COLO829 (cell line): Measurements from ENCODE around the gene IMP3.

Experiments used
- DNase-seq: peaks from one replicate; pipeline ENCODE4 v3.0.0; 2012; ENCODE audit warnings: low spot score

Gene IMP3

DNA sequence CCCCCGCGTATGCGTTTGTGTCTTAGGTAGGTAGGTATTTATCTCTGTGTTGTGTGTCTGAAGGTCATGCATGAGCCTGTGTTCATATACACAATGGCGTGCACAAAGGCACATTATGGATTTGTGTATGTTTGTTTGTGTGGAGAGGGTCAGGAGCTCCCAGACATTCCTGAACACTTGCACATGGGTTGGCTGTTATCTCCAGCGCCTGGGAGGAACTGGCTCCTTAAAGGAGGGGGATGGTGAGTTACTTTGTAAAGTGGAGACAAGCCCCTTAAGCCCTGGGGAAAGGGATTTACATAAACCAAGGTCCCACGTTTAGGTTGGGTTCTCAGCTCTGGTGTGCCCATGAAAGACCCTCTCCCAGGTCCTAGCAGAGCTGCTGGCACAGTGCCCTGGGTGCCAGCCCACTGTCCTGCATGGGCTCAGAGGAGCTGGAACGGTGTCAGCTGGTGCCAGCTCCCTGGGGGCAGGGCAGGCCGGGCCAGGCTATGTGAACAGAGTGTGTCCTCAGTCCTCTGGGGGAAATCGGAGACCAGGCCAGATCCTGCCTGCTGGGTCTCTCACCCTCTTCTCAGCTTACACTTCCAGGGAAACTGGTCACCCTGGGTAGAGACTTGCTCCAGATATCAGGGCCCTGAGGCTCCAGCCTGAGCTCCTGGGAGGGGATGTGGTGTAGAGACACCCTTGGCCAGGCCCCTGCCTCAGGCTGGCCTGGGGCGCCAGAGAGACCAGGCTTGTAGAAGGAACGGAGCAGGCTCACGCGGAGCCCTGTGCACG lies 32.8 kb upstream of the IMP3 start:
- DNase-seq, result no peak

DNA sequence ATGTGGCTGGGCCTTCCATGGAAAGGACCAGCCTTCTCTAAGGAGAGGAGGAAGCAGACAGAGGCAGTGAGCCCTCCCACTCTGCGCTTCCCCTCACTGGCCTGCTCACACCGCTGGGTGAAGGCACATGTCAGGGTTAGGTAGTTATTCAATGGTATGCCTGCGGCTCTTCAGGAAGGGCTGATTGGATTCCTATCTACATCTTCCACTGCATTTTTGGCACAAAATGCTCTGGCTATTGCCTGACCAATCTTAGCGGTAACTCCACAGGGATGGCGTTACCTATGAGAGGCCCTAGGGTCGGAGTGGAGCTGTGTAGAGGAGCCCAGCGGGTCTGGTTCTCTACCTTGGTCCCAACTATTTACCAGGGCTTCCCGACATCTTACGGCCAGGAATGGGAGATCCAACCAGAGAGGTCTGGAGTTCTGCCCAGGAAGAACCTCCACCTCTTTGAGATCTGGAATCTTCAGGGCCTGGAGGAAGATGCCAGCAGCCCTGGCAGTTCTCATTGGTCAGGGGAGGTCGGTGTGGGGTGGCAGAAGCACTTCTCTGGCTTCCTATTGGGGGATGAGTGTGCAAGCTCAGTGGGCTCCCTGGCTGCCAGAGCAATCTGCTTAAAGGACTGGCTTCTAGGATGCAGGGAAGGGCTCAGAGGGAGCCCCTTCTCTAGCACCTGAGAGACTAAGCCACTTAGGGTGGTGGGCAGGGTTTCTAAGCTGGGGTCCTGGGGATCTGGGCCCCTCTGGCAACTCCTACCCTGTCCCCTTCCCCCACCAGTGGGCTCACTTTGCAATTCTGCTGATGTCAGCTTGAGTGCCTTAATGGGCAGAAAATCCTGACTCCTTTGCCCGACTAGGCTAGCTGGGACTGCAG lies 31.9 kb upstream of the IMP3 start:
- no peak for DNase-seq

DNA sequence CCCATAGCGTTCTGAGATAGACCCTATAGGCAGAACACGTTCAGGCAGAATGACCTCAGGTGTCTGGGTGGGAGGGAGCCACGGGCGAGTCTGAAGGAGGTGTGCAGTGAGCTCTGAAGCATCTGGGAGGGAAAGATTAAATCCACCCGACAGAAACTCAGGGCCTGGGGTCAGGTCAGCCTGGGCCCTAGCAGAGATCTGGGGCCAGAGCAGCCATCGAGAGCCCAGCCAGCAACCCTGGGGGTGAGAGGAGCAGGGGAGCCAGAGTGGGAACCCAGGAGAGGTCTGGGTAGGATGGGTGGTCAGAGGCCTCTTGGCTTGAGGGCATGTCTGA lies 29.8 kb upstream of the IMP3 start:
- no peak for DNase-seq

DNA sequence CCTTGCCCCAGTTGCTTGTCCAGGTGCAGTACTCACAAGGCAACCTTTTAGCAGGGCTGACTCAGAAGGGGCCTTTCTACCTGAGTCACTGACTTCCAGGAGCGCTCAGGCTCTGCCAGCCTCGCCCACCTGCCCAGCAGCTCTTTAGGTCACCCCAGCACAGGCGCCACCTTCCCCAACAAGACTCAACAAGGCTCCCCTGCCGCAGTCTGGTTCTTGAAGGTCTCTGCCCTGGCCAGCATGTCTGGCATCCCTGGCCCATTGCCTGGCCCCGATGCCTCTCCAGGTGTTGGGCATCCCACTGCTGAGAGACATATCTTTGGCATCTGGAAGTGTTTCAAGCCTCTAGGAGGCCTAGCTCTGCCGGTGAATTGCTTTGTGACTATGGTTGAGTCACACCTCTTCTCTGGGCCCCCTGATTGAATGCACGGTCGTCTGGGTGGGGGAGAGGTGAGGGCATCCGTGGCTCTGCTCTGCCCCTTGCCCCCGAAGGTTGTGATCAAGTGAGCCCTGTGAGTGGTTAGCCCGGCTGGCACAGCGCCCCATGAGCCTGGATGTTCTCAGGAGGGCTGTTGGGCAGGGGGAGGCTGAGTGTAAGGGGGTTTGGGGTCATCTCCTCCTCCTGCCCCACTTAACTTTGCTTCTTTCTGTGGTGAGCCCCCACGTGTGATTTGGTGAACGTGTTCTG lies 29.3 kb upstream of the IMP3 start:
- DNase-seq, result no peak

DNA sequence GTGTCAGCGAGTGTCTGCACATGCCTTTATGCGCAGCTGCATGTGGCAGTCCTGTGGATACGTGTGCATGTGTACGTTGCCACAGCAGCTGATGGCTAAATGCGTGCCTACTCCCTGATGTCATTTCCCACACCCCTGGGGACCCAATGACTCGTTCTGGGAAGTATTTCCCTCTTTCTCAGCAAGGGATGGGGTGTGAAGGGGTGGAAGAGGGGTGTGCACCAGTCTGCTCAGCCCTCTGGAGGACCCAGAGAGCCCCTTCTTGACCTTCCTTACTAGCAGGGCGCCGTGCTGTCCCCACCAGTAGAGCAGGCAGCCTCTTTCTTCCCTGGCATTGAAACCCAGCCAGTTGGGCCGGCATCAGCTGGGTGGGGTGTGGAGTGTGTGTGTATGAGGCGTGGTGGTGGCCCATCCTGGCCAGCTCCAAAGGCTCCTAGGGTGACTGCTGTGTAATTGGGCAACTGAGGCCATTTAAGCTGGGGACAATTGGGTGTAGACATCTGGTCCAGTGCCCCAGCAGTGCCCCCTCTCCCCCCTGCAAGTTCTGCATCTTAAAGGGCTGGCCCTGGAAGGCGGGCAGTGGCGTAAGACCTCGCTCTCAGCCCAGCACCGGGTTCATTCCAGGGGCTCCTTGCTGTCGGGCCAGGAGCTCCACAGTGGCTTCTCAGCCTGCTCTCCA lies 26.9 kb upstream of the IMP3 start:
- DNase-seq, result no peak

DNA sequence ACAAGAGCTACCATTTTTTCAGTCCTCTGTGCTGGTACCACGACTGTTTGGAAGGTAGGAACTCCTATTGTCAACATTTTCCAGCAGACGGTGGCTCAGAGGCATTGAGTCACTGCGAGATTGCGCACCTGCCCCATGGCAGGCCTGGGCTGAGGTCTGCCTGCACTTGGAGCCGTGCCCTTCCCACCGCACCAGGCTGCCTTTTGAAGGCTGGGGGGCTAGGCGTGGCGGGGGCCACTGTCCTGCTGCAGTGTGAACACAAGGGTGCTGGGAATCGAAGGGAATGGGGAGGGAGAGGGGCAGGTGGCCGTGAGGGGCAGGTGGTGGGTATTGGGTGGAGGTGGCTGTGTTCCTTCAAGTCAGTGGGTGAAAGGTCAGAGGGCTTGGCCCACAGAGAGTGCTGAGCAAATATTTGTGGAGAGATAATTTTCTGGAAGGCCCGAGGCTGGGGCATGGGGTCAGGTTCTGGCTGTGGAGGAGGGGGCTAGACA lies 24.0 kb upstream of the IMP3 start:
- DNase-seq, result no peak

DNA sequence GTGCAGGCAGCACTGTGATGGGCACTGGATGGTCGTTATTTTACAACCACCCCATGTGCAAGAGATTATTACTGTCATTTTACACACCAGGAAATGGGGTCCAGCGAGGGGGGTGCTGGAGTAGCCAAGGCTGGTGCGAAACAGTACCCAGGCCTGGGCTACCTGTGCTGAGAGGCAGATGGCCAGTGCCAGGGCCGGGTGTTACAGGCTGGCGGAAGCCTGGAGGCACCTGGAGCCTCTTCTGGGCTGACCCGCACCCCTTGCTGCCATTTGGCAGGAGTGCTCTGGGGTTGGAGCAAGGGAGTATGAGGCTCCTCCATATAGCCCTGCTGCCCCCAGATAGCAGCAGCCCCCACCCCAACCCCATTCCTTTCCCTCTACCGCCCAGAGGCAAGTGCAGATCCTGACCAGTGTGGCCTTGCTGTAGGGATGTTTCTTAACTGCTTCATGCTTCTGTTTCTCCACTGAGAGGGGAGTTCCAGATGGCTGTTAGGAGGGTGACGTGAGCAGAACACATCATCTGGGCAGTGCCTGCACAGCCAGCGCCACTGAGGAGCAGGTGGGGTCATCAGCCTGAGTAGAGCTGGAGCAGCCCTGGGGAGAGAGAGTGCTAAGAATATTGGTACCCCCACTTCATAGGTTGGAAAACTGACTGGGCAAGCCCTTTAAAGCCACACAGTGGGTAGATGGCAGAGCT lies 22.9 kb upstream of the IMP3 start:
- DNase-seq, result no peak

DNA sequence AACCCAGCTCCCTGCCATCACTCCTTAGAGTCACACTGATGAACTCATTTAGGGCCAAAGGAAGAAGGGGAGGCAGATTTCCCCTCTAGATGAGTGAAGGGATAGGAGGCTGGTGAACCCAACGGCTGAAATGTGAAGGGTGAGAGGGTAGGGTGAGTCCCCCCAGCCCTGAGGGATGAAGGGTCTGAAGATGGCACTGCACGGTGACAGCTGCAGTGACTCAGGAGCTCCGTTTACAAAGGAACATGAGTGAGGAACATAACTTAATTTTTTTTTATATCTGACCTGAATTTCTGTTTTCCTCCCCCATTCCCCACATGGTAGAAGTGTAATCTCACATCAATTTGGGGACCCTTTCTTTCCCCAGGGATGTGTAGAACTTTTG lies 21.7 kb upstream of the IMP3 start:
- DNase-seq, result no peak

DNA sequence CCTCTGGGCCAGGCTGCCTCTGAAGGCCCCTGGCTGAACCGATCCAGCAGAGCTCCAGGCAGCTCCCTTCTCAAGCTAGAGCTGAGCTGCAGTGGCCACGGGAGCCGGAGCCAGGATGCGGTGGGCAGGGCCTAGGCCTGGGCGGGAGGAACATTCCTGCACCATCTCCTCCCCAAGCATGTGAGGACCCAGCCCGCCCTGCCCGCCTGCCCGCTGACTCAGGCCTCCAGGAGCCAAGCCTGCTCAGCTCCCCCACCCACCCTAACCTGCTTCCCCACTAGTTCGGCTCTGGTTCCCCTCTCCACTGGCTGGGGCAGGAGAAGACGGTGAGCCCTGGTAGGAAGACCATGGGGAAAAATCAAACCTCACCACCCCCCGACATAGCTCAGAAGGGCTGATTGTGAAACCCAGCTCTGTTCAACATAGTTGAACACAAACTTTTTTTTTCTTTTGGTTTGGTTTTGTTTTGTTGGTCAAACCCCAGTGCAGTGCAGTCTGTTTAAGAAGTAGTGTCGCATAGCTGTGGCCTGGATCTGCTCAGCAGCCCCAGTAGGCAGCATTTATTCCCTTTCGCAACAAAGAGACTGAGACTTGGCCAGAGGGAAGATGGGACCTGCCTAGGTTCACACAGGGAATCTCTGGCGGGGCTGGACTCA lies 21.2 kb upstream of the IMP3 start:
- no peak for DNase-seq

DNA sequence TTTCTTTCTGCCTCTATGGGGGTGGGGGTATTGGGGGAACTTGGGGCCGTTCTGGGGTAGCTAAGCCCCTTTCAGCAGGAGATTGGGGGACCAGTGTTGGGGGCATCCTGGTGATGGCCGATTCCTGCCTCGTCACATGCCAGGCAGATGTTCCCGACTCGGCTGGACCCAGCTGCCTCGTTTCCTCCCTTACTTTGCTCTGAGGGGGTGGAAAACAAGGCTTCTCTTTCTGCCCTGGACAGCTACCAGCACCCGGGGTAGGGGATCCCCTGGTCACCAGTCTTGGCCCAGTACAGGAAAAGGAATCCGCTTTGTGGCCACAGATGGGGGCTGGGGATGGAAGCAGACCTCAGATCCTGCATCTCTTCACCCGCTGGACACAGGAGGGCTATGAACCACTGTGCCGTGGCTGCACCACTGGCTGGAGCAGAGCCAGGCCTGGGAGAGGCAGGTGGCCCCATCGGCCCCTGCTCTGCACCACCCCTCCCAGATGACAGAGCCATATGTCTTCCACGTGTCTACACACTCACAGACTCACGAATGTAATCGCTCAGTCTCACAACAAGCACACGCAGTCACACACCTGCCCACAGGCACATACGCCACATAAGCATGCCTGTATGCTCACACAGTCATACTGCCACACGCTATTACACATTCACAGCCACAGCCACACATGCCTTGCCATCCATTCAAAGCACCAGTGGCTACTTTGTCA lies 20.1 kb upstream of the IMP3 start:
- no peak for DNase-seq

DNA sequence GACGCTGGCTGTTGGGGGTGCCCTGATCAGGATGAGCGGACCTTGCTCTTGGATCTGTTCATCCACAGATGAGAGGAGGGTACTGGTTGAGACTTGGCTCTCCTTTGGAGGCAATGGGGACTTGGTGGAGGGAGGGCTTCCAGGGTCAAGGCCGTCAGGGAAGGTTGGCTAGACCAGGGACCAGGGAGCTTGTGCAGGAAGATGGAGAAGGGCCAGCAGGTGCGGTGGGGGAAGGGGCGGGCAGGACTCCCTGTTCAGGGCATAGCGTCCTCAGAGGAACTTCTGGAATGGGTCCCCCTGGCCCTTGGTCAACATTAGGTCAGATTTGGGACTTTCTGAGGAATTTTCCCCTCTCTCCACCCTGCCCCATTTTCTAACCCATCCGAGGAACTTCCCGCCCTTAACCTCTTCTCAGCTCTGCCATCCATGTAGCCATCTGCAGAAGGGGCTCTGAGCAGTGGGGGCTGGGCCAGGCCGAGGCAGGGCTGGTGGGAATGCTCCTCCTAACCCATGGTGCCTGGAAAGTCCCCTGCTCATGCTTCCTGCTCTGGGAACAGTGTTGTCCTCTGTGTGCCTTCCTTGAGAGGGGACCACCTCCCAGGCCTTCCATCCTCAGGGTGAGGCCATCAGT lies 19.2 kb upstream of the IMP3 start:
- no peak for DNase-seq

DNA sequence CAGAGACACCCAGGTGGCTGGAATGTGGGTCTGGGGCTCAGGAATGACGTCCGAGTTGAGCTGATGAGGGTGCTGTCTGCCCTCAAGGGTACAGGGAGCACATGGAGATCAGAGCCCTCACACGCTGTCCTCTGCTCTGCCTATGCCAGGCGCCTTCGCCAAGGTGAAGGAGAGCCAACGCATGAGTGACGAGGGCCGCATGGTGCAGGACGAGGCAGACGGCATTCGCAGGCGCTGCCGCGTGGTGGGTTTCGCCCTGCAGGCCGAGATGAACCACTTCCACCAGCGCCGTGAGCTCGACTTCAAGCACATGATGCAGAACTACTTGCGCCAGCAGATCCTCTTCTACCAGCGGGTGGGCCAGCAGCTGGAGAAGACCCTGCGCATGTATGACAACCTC lies 16.8 kb upstream of the IMP3 start:
- no peak for DNase-seq

DNA sequence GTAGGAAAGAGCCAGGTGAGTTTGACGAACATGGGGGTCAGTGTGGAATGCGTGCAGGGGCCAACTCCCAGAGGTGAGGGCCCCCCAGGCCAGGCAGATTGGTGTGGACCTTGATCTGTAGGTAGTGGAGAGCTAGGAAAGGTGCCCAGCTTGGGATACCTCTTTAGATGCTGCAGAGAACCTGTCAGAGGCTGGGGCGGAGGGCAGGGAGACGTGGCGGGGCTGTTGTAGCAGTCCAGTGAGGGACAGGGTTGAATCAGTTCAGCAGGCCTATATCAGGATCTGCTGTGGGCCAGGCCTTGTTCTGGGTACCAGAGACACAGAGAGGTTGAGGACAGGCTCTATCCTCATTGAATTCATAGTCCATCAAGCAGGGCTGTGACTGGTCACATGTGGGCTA lies 16.3 kb upstream of the IMP3 start:
- DNase-seq, result no peak

DNA sequence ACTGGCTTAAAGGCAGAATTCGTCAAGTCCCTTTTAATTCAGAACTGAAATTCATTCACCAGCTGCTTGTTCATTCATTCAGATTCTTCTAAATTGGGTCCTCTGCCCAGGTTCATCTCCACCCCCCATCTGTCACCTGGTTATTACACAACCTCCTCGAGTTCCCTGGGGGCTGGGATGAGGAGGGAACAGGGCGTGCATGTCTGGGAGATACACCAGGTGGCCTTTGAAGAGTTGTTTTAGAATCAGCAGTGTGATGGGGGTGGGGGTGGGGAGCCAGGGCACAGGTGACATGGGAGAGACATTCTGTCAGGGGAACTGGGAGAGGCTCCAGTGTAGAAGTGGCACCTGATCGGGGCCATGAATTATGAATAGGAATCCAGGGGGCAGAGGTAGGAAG lies 15.9 kb upstream of the IMP3 start:
- DNase-seq, result no peak

DNA sequence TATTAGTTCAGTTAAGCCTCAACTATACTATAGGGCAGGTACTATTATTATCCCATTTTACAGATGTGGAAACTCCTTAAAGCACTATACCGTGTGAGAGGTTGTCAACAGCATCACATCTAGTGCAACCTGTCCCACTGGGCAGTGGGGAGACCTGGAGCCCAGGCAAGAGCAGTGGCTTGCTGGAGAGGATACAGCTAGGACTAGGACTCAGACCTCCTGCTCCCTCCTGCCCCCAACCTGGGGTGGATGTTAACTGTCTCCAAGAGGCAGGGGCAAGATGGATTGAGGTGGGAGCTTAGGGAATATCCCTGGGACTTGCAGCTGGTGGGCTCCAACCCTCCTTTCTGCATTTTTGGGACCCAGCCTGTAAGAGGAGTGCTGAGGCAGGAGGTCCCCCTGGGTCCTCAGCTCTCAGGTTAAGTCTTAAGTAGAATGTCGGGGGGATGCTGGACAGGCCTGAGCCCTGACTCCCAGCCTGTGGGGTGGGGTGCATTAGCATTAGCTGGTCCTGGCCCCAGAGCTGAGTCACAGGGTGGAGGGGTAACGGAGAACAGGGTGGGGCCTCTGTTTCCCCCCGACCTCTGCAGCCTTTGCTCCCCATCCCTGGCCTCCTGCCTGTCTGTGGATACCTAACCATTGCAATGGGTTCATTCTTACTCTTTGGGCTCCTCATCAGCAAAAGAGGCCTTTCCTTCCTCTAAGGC lies 14.3 kb upstream of the IMP3 start:
- no peak for DNase-seq

DNA sequence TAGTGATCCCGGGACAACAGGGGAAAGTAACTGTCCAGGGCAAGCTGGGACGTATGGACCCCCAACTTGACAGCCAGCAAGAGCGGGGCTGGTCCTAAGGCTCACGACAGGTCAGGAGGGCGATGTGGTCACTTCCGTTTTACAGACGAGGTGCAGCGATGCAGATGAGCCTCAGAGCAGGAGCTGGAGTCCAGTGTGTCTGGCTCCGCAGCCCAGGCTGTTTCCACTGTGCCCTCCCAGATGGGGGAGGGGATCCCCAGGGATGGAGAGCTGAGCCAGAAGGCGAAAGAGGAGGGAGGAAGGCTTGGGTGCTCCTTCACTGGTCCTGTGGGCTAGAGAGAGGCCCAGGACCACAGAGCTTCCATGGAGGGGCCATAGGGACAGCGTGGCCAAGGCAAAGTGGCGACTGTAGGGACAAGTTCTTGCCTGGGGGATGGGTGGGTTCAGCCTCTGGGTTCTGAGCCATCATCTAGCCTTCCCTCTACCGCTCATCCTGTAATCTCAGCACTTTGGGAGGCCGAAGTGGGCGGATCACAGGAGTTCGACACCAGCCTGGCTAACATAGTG lies 13.4 kb upstream of the IMP3 start:
- no peak for DNase-seq

DNA sequence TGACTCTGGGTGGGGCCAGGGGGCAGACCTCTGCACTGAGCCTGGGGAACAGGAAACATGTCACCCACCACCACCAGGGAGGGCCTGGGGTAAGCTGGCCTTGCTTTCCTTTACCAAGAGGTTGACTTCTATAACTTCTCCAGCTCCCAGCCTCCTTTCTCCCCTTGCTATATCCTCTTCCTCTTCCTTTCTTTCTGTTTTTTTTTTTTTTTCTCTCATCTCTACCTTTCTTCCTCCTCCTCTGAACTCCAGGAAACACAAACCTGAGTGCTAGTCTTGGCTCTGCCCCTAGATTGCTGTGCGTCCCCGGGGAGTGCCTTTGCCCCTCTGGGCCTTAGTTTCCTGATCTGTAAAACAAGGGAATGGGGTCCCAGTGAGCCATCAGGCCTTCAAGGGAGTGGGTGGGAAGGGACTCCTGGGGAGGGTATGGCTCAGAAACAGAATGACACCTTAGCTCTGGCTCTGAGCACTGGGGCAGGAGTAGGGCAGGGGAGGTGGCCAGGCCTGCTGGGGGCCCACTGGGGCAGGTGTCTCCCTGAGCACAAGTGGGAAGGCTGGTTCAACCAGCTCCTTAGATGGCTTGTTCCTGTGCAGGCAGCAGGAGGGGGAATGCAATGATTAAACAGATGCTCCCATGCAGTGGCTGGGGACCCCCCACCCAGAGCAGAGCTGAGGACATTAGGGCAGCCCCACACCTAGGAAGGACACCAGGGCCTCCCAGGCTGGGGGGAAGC lies 12.0 kb upstream of the IMP3 start:
- no peak for DNase-seq
